Pancreas (tissue), 10 donors: ENCODE data around the gene BTBD9. TPM values are rescaled to one million over a fixed set of nuclear protein-coding genes. Genes with fewer than 3 reads are reported as not detected.

ENCODE experiments used
- ATAC-seq, 4 donors: fragments of 200-7000 bp; cut with Tn5 transposase; one replicate each; pipeline versions ENCODE4 v1.8.0 to v1.9.1; 2020; ENCODE audit warnings: mild to moderate bottlenecking in 4 of 4, moderate library complexity in 4 of 4
- DNase-seq, 6 donors: peaks; one replicate each; pipeline ENCODE4 v3.0.0-alpha.2; 2020
- FAIRE-seq: peaks from 2 replicates; lab custom pipeline; 2012; peaks lifted over from hg19 to GRCh38; lab: Jason Lieb, UNC
- H3K27ac ChIP-seq, 4 donors: fragments of 200-600 bp; sonication (generic); 1 replicate in 3 of 4; 2 replicates in 1 of 4; pipeline versions ENCODE4 v1.5.0 to v1.8.0; 2020
- H3K27me3 ChIP-seq, 4 donors: fragments of 200-600 bp; one replicate each; pipeline ENCODE4 v1.8.0; 2021
- H3K36me3 ChIP-seq, 3 donors: fragments of 200-600 bp; sonication (generic) in 1 of 3; one replicate each; pipeline versions ENCODE4 v1.5.0 to v1.8.0; 2020 to 2021
- H3K4me1 ChIP-seq, 3 donors: fragments of 200-600 bp; one replicate each; pipeline ENCODE4 v1.8.0; 2021
- H3K4me3 ChIP-seq, 4 donors: fragments of 200-600 bp; sonication (generic) in 2 of 4; one replicate each; pipeline versions ENCODE4 v1.5.0 to v1.8.0; 2020 to 2021
- H3K9me3 ChIP-seq, 4 donors: fragments of 200-600 bp; one replicate each; pipeline ENCODE4 v1.8.0; 2021
- WGBS, 2 donors: extraction: QIAGEN DNeasy Blood & Tissue Kit; methylation state at CpG; one replicate each; pipeline ENCODE4 v1.1.7; 2013; 5-methylcytosine and 5-hydroxymethylcytosine counted together
- intact Hi-C, 3 donors: fragments of 100-400 bp; cut with DNase I; formaldehyde crosslinking; loops; one replicate each; pipeline versions ENCODE4 v1.11.1 to v1.14.2; 2022
- polyA plus RNA-seq, 2 donors: library from polyadenylated mRNA; stranded (reverse); fragments of 200-250 nt; gene quantifications; one replicate each; pipeline ENCODE4 v1.2.3, GENCODE V29; 2013
- total RNA-seq, 6 donors: library from RNA; stranded (reverse); fragmentation: NEBNext Ultra II Directional in 4 of 6; extraction: Animal tissue kit (Norgen Biotek cat#: 25700) in 4 of 6; gene quantifications; one replicate each; pipeline versions ENCODE4 v1.2.1 to v1.2.4, GENCODE V29; 2021 to 2023
- TF ChIP-seq, protein P1 (sequence below), 4 donors: fragments of 200-600 bp; sonication (generic) in 3 of 4; IDR thresholded peaks; one replicate each; pipeline versions ENCODE4 v1.5.0 to v1.8.0; 2021; ENCODE audit warnings: antibody characterized with exemption in 4 of 4
- donor health status: healthy with polysubstance abuse.
- donor health status: DM: no; HTN: no; CAD: no; lungs with moderate emphysema.
- donor health status: DM: no; HTN: no; CAD: no.
- donor health status: control.
- donor health status: control.
- donor health status: Bipolar disorder and iron deficiency.
- donor health status: DM: yes; HTN: yes; CAD: no.
- donor health status: DM: no; HTN: no; CAD: no.
- donor health status: DM: no; HTN: no; CAD: no.
- donor health status: DM: yes; HTN: yes; CAD: no.

BTBD9 gene
- total and polyA plus RNA-seq, 8 donors = 2.2 to 11.0 (median 7.1) TPM

DNA sequence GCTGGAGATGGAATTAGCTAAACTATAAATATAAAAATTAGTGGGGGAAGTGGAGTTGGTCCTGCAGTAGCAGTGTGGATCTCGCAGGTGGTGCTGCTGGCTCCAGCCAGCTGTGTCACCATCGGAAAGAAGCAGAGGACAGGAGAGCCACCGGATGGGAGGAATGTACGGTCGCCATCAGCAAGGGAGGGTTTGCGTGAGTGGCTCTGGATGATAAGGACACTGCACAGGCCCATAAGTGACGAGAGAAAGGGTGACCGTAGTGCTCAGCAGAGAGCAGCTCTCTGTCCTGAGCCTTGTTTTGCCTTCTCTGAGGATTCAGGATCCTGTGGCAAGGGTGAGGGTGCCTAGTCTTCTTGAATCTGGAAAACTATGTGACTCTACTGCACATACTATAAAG, 441.5 kb downstream of the BTBD9 start:
- DNase-seq = no peak
- 92 to 95% methylated on average over 8 of the region's 8 CpGs for WGBS, 2 donors
- no peak for ATAC-seq
- H3K27me3 ChIP-seq = no peaks in the 10 kb centered on the region
- H3K4me1 ChIP-seq = no peaks in the 10 kb centered on the region
- no peak for FAIRE-seq
- TF ChIP-seq, protein P1, sequence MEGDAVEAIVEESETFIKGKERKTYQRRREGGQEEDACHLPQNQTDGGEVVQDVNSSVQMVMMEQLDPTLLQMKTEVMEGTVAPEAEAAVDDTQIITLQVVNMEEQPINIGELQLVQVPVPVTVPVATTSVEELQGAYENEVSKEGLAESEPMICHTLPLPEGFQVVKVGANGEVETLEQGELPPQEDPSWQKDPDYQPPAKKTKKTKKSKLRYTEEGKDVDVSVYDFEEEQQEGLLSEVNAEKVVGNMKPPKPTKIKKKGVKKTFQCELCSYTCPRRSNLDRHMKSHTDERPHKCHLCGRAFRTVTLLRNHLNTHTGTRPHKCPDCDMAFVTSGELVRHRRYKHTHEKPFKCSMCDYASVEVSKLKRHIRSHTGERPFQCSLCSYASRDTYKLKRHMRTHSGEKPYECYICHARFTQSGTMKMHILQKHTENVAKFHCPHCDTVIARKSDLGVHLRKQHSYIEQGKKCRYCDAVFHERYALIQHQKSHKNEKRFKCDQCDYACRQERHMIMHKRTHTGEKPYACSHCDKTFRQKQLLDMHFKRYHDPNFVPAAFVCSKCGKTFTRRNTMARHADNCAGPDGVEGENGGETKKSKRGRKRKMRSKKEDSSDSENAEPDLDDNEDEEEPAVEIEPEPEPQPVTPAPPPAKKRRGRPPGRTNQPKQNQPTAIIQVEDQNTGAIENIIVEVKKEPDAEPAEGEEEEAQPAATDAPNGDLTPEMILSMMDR (IDR thresholded peaks at IDR 0.05) = no peak
- intact Hi-C loops = no loop called here
- no peaks in the 10 kb centered on the region for H3K36me3 ChIP-seq
- no peak overlapping the region for H3K4me3 ChIP-seq
- H3K9me3 ChIP-seq = no peaks in the 10 kb centered on the region
- H3K27ac ChIP-seq = no peak overlapping the region

DNA sequence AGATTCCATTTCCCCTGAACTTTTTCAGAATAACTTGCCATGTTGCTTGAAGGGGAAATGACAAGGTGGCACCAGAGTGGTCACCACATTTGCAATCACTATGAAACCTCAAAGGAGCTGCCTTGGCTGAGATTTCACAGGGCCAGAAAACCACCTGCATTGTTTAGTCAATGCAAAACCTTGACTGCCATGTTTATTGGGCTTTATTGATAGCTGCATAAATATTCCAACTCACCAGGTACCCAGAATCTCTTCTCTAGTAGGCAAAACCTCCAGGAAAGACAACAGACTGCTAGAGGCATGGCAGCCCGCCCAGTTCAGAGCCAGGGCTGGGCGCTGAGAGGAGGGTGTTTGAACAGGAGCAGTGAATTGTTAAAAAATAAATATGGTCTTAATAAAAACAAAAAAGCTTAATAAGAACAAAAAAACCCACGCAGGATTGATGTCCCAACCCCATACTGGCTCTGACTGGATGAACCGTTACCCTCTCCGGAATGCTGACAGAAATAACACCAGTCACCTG, 444.6 kb downstream of the BTBD9 start:
- Histone ChIP-seq H3K27me3 (no peaks in the 10 kb centered on the region), H3K4me1 (no peaks in the 10 kb centered on the region), H3K36me3 (no peaks in the 10 kb centered on the region), H3K27ac (no peak overlapping the region), H3K9me3 (no peaks in the 10 kb centered on the region), H3K4me3 (no peak overlapping the region)
- intact Hi-C loops = no loop called here
- TF ChIP-seq, protein P1 (IDR thresholded peaks at IDR 0.05) = no peak
- ATAC-seq (no peak), DNase-seq (no peak), FAIRE-seq (no peak)
- WGBS, 2 donors = 86 to 89% methylated on average over 5 of the region's 5 CpGs

- Histone ChIP-seq H3K27me3 (no peaks in the 10 kb centered on the region), H3K27ac (no peak overlapping the region), H3K4me3 (no peak overlapping the region), H3K4me1 (no peaks in the 10 kb centered on the region), H3K9me3 (no peaks in the 10 kb centered on the region), H3K36me3 (no peaks in the 10 kb centered on the region)
- FAIRE-seq (no peak), DNase-seq (no peak), ATAC-seq (no peak)
- intact Hi-C loops = no loop called here
- 95 to 96% methylated on average over 7 of the region's 7 CpGs for WGBS, 2 donors
- TF ChIP-seq, protein P1 (IDR thresholded peaks at IDR 0.05) = no peak
These were observed 445.1 kb downstream of the BTBD9 start for GRCh38 chr6:38194589-38194988.

DNA sequence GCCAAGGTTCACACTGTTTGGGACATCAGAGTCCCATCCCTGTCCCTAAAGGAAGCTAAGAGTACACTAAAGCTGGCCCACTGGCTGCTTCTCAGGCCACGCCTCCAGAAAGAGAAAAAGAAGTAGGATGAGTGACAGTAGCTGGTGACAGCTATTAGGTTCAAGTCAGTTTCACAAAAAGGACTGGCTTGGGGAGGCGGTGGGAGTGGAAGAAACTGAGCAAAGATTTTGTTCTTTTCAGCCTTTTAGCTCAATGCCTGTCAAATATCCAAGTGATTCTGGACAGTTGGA, 445.5 kb downstream of the BTBD9 start:
- DNase-seq = no peak
- WGBS, 2 donors = 91 to 100% methylated on average over 2 of the region's 2 CpGs
- Histone ChIP-seq H3K9me3 (no peaks in the 10 kb centered on the region), H3K27me3 (no peaks in the 10 kb centered on the region), H3K4me3 (no peak overlapping the region), H3K36me3 (no peaks in the 10 kb centered on the region), H3K27ac (no peak overlapping the region), H3K4me1 (no peaks in the 10 kb centered on the region)
- intact Hi-C loops = no loop called here
- TF ChIP-seq, protein P1 (IDR thresholded peaks at IDR 0.05) = no peak
- ATAC-seq = no peak
- FAIRE-seq = no peak

DNA sequence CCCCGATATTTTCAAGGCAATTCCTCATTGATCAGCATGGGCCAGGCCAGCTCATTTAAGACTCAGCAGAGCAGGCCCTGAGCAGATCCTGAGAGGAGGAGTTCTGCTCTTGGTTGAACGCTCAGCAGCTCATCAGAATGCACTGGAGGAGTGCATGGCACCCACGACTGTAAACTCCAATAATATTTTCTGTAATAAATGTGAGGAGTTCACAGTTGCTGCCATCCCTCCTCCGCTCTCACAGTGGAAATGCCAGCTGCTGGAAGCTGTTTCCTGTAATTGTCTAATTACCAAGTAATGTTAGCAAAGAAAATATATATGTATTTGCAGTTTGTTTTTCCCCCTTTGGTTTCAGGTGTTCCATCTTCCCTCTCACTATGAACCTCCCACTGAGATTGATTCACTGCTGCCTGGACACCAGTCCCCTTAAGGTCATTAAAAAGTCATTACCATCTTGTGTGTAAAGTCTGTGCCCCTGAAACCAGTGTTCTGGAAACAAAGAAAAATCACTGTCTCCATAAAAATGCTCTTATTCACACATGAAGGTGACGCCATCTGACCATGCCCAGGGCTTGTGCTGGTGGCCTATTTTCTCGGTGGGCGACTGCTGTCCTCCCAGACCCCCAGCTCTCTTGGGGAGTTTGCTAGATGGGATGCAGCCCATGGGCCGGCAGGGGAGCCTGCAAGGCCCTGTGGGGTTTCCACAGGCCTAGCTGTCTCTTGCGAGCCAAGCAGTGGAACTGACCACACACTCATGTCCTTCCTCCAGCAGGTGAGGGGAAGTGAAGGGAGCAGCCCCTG, 446.0 kb downstream of the BTBD9 start:
- no peak overlapping the region for H3K27ac ChIP-seq
- DNase-seq = no peak
- H3K9me3 ChIP-seq = no peaks in the 10 kb centered on the region
- H3K4me3 ChIP-seq = no peak overlapping the region
- peak in 2 of 4 donors; percentile 63 to 74 for ATAC-seq
- WGBS, 2 donors = 80 to 85% methylated on average over 9 of the region's 9 CpGs
- FAIRE-seq = no peak
- TF ChIP-seq, protein P1 (IDR thresholded peaks at IDR 0.05) = no peak
- H3K27me3 ChIP-seq = no peaks in the 10 kb centered on the region
- H3K36me3 ChIP-seq = no peaks in the 10 kb centered on the region
- intact Hi-C loops = no loop called here
- H3K4me1 ChIP-seq = no peaks in the 10 kb centered on the region
